Femur (tissue), 1 donor: ENCODE measurements around the gene ZBTB40.
A peak's percentile ranks its signal among the peaks of the same experiment; 100 is the strongest.

ENCODE experiments used
- DNase-seq: peaks from one replicate; pipeline ENCODE4 v3.0.0-alpha.2; 2017

ZBTB40 gene

GRCh38 chr1:22451702-22452480 lies at the start of gene ZBTB40:
ZBTB40 (plus strand) TSS chr1:22451851; CDS start chr1:22489949, 38,098 bp downstream.
- peak; percentile 97 for DNase-seq

DNA sequence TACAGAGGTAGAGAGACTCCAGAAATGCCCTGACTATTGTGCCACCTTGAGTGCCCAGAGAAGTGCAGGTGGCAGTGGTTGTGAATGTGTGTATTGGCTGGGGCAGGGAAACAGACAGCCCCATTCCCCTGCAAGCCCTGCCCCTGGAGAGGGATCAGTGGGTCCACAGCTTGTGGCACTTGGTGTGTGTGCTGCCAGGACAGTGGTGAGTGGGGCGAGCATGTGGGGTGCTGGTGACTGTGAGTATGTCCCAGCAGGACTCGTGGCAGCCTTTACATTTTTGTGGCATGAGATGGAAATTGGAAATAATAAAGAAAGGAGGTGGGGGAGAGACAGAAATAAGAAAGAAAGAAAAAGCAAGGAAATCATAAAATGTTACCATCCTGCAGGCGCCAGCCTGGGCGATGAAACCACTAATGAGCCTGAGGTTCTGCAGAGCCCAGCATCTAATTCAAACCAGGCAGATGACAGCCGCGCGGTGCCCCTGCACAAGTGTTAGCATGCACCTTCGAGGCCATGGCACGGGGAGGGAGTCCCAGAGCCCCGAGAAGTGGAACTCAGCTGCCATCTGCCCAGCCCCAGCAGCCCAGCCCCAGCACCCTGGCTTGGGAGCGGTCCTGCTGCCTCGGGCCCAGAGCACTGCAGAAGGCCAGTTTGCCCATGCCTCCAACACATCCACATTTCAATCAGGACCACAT lies 49.1 kb upstream of the ZBTB40 start:
- no peak for DNase-seq

DNA sequence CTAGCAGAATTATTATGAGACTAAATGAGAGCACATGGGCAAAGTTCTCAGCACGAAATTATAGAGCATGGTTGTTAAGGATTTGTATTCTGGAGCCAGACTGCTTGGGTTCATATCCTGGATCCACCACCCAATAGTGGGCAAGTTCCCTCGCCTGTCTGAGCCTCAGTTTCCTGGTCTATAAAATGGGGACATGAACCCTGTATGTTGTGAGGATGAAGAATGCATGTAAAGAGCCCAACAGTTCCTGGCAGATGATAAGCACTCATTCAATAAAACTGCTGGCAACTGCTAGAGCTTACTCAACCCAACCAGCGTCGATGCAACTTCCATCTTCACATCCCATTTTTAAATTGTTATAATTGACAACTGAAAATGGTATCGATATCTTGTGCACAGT lies 47.2 kb upstream of the ZBTB40 start:
- DNase-seq, result no peak

GRCh38 chr1:22406722-22407495 lies 44.7 kb upstream of the ZBTB40 start:
- no peak for DNase-seq

DNA sequence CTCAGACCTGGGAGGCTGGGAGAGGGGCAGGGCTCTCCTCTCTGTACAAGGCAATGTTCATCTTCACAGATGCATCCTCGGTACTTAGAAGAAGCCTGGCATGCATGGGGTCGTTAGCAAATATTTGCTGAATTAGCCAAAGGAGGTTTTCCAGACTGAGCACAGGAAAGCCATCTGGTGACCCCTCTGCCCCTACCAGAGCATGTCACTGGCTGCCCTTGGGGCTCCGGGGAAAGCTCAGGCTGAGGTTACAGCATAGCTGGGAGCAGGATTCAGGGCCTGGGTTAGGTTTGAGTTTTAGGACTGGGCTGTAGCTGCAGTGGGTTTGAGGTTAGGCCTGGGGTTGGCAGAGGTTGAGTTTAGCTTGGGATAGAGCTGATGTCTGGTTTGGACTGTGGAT lies 43.4 kb upstream of the ZBTB40 start:
- DNase-seq, result peak; percentile 43

- DNase-seq, result no peak
Observed at GRCh38 chr1:22410401-22410800, 41.2 kb upstream of the ZBTB40 start.

- DNase-seq, result no peak
Observed at GRCh38 chr1:22410928-22411495, 40.6 kb upstream of the ZBTB40 start.

DNA sequence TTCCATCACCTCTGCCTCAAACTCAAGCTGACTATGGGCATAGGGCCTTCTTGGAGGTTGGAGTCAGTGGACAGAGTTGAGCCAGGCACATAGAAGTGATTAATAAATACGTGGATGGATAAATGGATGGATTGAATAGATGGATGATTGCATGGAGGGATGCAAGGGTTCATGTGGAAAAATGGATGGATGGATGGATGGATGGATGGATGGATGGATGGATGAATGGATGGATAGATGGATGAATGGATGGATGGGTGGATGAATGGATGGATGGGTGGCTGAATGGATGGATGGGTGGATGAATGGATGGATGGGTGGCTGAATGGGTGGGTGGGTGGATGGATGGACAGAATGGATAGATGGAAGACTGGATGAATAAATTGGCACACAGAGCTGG lies 40.1 kb upstream of the ZBTB40 start:
- DNase-seq, result no peak

- DNase-seq, result no peak
Observed at GRCh38 chr1:22412932-22413727, 38.5 kb upstream of the ZBTB40 start.

GRCh38 chr1:22413799-22414198 lies 37.9 kb upstream of the ZBTB40 start:
- no peak for DNase-seq

DNA sequence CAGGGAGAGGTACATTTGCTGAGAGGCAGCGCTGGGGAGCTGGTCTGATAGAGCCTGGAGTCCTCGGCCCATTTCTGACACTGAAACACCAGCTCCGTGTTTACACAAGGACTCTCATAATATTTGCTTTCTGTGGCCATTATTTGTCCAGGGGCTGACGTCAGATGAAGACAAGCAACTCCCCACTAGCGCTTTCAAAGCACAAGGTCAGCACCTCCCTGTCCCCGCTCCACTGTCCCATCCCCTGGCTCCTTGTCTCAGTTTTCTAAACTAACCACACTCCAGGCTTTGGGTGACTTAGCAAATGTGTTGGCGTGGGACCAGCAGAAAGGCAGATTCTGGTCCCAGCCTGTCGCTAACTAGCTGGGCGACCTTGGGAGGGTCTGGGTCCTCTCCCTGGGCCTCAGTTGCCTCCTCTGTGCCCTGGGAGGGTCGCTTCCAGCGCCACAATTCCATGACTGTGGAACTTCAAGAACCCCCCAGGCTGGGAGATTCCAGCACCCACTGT lies 37.4 kb upstream of the ZBTB40 start:
- no peak for DNase-seq

DNA sequence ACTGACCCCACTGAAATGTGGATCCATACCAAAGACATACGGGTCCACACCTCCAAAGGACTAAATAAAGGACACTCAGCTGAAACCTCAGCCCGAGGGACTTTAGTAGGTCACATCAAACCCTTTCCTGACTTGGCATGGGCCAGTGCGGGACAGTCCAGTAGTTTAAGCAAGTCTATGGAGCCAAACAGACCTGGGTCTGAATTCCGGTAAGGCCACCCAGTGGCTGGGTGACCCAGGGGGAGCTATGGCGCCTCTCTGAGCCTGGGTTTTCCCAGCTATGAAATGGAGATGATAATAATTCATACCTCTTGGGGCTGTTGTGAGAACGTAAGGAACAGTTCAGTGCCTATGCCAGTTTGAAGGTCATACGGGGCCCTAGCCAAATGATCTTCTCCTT lies 36.2 kb upstream of the ZBTB40 start:
- DNase-seq, result no peak

DNA sequence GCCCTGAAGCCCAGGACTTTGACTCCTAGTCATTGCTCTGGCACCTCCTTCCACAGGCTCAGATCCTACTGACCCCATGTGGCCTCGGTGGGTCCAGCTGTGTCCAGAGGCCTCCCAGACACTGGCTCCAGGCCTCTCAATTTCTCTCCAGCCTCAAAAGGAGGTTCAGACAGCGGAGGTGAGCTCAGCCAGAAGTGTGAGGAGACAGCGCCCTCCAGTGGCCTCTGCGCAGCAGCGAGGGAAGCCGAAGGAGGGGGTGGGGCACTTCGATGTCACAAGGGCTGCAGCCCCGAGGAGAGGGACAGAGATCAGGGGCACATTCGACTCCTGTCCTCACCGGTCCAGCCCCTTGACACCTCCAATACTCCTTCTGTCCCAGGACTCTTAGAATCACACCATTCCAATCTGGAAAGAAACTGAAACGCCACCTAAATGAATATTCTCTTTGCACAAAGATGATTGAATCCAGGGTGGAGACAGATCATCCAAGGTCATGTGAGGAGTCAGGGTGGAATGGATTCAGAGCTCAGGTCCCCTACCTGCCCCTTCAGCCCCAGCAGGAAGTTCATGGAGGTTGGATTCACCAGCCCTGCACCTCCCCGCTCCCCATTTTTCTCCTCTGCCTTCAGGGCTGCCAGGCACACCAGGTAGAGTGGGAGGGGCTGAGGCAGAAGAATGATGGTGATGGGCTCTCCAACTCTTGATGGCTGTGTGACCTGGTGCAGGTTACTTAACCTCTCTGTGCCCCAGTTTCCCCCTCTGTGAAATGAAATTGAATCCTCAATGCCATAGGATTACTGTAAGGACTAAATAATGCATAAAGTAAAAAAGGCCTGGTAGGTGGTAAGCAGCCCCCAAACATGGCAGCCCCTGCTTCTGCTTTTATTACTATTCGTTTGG lies 34.8 kb upstream of the ZBTB40 start:
- DNase-seq, result peak; percentile 82

DNA sequence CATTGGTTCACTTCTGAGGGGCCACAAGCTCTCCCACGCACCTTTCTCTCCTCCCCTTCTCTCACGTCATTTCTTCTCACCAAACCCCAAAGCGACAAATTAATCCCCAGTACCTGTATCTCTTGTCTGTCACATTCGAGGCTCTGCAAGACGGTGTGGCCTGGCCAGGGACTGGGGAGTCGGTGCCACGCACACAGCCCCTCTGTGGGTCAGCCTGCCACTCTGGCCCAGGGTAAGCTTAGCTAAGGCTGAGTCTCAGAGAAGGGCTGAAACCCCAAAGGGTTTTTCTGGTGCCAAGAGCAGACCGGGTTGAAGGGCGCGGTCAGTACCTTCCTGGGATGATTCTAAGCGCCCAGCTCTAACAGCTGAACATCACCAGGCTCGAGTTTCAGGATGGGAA lies 34.2 kb upstream of the ZBTB40 start:
- DNase-seq, result no peak

GRCh38 chr1:22418312-22418711 lies 33.3 kb upstream of the ZBTB40 start:
- no peak for DNase-seq

DNA sequence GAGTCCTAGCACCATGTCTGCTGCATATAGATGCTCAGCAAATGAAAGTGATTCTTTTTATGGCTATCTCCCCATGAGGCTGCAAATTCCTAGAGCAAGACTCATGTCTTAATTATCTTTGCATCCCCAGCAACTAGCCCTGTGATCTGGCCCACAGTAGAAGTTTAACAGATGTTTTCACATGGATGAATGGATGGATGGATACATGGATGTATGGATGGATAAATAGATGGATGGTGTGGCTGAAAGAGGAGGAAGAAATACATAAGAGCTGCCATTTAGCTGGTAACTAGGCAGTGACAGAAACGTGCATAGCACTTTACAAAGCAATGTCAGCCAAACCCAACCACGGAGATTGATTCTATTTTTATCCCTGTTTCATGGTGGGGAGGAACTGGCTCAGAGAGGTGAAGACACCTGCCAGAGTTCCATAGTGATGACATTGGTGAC lies 32.7 kb upstream of the ZBTB40 start:
- DNase-seq, result no peak

- peak; percentile 87 for DNase-seq
Observed at GRCh38 chr1:22420455-22421053, 31.1 kb upstream of the ZBTB40 start.

GRCh38 chr1:22426781-22427180 lies 24.9 kb upstream of the ZBTB40 start:
- no peak for DNase-seq

- no peak for DNase-seq
Observed at GRCh38 chr1:22428672-22429071, 23.0 kb upstream of the ZBTB40 start.

- no peak for DNase-seq
Observed at GRCh38 chr1:22431965-22432364, 19.7 kb upstream of the ZBTB40 start.

DNA sequence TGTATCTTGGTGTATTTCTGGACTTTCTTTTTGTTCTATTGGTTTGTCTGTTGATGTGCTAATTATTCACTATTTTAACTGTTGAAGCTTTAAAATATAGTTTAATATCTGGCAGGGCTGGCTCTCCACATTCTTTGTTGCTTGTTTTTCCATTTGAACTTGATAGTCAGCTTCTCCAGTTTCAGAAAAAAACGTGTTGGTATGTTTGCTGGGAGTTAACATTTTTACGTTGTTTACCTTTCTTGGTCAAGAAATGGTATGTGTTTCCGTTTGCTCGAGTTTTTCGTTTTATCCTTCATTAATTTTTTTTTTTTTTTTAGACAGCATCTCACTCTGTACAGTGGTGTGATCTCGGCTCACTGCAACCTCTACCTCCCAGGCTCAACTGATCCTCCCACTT lies 16.9 kb upstream of the ZBTB40 start:
- DNase-seq, result no peak
